GM18867 (cell line): Measurements from ENCODE around the gene PCDHA10.
"Not testable (repeated sequence)": the region's sequence is repeated elsewhere in the genome, so short reads cannot be mapped to it uniquely, and the experiment has no call there.

Experiments
- ATAC-seq: cut with Tn5 transposase; IDR thresholded peaks from one replicate; pipeline ENCODE4 v1.9.1; 2021; ENCODE audit warnings: mild to moderate bottlenecking, moderate library complexity; ENCODE audit not compliant: unreplicated experiment

Gene PCDHA10

DNA sequence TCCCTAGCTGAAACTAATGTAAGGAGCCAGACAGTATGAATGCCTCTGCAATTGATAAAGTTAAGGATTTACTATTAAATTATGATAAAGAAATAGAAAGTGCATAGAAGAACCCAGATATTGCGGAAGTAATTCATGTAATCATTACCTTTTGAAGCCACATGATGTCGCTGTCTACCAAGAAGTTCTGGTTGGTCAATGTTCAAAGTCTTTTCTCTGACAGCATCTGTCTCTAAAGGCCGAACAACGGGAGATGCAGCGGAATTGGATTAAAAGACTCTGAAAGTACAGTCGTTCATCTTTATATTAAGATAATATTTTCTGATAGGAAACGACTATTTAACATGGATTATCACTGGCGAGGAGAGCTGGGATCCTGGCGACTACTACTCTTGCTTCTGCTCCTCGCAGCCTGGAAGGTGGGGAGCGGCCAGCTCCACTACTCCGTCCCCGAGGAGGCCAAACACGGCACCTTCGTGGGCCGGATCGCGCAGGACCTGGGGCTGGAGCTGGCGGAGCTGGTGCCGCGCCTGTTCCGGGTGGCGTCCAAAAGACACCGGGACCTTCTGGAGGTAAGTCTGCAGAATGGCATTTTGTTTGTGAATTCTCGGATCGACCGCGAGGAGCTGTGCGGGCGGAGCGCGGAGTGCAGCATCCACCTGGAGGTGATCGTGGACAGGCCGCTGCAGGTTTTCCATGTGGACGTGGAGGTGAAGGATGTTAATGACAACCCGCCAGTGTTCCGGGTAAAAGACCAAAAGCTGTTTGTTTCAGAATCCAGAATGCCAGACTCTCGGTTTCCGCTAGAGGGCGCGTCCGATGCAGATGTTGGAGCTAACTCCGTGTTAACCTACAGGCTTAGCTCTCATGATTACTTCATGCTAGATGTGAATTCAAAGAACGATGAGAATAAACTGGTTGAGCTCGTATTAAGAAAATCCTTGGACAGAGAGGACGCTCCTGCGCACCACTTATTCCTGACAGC is 14.4 kb upstream of the PCDHA10 start, which contains the start of gene PCDHA8:
Gene PCDHA8, plus strand, starts transcription at position 210 of the 985 bp plus-strand sequence. Its CDS starts 135 bp downstream, at position 345.
- no peak for ATAC-seq

DNA sequence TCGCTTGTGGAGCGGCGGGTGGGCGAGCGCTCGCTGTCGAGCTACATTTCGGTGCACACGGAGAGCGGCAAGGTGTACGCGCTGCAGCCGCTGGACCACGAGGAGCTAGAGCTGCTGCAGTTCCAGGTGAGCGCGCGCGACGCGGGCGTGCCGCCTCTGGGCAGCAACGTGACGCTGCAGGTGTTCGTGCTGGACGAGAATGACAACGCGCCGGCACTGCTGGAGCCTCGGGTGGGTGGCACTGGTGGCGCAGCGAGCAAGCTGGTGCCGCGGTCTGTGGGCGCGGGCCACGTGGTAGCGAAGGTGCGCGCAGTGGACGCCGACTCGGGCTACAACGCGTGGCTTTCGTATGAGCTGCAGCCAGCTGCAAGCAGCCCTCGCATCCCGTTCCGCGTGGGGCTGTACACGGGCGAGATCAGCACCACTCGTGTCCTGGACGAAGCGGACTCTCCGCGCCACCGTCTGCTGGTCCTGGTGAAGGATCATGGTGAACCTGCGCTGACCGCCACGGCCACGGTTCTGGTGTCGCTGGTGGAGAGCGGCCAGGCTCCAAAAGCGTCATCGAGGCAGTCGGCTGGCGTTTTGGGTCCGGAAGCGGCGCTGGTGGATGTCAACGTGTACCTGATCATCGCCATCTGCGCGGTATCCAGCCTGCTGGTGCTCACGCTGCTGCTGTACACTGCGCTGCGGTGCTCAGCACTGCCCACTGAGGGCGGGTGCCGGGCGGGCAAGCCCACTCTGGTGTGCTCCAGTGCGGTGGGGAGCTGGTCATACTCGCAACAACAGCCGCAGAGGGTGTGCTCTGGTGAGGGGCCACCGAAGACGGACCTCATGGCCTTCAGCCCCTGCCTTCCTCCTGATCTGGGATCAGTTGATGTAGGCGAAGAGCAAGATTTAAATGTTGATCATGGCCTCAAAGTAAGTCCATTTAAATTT is 12.6 kb upstream of the PCDHA10 start:
- ATAC-seq, result no peak

DNA sequence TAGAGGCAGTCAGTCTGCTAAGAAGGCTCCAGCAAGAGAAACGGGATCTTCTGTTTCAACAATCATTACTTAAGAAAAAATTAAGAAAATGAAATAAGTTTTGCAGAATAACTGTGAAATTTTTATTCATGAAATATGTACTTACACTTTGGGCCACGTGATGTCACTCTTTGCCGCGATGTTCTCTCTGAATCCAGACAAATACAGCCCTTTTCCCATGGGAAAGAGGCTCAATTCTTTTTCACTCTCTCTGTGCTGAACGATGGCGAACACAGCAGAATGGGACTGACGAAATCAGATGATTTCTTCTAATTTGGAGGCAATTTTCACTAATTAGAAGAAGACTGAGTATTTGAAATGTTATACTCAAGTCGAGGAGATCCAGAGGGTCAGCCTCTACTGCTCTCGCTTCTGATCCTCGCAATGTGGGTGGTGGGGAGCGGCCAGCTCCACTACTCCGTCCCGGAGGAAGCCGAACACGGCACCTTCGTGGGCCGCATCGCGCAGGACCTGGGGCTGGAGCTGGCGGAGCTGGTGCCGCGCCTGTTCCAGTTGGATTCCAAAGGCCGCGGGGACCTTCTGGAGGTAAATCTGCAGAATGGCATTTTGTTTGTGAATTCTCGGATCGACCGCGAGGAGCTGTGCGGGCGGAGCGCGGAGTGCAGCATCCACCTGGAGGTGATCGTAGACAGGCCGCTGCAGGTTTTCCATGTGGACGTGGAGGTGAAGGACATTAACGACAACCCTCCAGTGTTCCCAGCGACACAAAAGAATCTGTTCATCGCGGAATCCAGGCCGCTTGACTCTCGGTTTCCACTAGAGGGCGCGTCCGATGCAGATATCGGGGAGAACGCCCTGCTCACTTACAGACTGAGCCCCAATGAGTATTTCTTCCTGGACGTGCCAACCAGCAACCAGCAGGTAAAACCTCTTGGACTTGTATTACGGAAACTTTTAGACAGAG is 7.3 kb upstream of the PCDHA10 start, which contains the start of gene PCDHA9:
Gene PCDHA9, plus strand, starts transcription at position 244 of the 964 bp plus-strand sequence. Its CDS starts 114 bp downstream, at position 358.
- not testable (repeated sequence) for ATAC-seq

DNA sequence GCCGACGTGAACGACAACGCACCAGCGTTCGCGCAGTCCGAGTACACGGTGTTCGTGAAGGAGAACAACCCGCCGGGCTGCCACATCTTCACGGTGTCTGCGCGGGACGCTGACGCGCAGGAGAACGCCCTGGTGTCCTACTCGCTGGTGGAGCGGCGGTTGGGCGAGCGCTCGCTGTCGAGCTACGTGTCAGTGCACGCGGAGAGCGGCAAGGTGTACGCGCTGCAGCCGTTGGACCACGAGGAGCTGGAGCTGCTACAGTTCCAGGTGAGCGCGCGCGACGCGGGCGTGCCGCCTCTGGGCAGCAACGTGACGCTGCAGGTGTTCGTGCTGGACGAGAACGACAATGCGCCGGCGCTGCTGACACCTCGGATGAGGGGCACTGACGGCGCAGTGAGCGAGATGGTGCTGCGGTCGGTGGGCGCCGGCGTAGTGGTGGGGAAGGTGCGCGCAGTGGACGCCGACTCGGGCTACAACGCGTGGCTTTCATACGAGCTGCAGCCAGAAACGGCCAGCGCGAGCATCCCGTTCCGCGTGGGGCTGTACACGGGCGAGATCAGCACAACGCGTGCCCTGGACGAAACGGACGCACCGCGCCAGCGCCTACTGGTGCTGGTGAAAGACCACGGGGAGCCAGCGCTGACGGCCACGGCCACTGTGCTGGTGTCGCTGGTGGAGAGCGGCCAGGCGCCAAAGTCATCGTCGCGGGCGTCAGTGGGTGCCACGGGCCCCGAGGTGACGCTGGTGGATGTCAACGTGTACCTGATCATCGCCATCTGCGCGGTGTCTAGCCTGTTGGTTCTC is 5.7 kb upstream of the PCDHA10 start:
- not testable (repeated sequence) for ATAC-seq

DNA sequence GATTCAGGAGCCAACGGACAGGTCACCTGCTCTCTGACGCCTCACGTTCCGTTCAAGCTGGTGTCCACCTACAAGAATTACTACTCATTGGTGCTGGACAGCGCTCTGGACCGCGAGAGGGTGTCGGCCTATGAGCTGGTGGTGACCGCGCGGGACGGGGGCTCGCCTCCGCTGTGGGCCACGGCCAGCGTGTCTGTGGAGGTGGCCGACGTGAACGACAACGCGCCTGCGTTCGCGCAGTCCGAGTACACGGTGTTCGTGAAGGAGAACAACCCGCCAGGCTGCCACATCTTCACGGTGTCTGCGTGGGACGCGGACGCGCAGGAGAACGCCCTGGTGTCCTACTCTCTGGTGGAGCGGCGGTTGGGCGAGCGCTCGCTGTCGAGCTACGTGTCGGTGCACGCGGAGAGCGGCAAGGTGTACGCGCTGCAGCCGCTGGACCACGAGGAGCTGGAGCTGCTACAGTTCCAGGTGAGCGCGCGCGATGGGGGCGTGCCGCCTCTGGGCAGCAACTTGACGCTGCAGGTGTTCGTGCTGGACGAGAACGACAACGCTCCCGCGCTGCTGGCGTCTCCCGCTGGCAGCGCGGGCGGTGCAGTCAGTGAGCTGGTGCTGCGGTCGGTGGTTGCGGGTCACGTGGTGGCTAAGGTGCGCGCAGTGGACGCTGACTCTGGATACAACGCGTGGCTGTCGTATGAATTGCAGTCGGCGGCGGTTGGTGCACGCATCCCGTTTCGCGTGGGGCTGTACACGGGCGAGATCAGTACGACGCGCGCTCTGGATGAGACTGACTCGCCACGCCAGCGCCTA is 1.7 kb downstream of the PCDHA10 start:
- no peak for ATAC-seq

DNA sequence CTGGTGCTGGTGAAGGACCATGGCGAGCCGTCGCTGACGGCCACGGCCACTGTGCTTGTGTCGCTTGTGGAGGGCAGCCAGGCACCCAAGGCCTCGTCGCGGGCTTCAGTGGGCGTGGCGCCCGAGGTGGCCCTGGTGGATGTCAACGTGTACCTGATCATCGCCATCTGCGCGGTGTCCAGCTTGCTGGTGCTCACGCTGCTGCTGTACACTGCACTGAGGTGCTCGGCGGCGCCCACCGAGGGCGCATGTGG is 2.2 kb downstream of the PCDHA10 start:
- ATAC-seq, result no peak

DNA sequence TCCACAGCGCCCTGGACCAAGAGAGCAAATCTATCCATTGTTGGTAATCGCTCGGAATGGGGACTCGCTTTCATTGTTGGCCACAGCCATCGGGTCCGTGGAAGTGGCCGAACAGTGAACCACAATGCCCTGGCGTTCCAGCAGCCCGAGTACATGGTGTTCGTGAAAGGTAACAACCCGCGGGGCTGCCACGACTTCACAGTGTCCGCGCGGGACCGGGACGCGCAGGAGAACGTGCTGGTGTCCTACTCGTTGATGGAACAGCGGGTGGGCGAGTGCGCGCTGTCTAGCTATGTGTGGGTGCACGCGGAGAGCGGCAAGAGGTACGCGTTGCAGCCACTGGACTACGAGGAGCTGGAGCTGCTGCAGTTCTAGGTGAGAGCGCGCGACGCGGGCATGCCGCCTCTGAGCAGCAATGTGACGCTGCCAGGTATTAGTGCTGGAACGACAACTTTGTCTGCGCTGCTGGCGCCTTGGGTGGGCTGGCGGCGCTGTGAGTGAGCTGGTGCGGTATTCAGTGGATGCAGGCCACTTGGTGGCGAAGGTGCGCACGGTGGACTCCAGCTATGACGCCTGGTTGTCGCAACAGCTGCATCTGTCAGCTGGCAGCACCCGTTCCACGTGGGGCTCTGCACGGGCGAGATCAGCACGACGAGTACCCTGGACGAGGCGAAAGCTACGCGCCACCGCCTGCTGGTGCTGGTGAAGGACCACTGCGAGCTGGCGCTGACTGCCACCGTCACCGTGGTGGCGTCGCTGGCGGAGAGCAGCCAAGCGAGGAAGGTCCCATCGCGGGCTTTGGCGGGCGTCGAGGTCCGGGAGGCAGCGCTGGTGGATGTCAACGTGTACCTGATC is 7.0 kb downstream of the PCDHA10 start:
- ATAC-seq, result no peak

DNA sequence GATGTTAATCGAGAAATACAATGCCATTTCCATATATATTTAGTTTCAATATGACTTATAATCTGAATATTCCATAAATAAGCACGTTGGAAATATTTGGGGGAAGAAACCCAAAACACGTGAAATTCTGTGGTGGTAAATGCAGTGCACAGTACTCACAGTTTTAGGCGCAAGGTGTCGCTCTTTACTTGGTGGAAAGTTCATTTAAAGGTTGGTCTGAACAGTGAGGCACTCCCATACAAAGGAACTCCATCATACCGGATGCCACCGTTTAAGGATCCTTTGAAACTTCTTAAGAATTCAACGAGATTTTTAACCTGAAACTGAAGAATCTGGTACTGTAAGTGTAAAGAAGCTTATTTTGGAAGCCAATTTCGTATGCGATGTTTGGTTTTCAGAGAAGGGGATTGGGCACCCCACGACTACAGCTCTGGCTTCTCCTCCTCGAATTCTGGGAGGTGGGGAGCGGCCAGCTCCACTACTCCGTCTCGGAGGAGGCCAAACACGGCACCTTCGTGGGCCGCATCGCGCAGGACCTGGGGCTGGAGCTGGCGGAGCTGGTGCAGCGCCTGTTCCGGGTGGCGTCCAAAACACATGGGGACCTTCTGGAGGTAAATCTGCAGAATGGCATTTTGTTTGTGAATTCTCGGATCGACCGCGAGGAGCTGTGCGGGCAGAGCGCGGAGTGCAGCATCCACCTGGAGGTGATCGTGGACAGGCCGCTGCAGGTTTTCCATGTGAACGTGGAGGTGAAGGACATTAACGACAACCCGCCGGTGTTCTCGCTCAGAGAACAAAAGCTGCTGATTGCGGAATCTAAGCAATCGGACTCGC is 13.2 kb downstream of the PCDHA10 start, which contains the start of gene PCDHA11:
Gene PCDHA11, plus strand, starts transcription at position 237 of the 834 bp plus-strand sequence. Its CDS starts 147 bp downstream, at position 384.
- no peak for ATAC-seq

DNA sequence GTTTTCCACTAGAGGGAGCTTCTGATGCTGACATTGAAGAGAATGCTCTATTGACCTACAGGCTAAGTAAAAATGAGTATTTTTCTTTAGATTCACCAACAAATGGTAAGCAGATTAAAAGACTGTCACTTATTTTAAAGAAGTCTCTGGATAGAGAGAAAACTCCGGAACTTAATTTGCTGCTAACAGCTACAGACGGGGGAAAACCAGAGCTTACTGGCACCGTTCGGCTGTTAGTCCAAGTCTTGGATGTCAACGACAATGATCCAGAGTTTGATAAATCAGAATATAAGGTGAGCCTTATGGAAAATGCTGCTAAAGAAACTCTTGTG is 13.8 kb downstream of the PCDHA10 start:
- no peak for ATAC-seq

DNA sequence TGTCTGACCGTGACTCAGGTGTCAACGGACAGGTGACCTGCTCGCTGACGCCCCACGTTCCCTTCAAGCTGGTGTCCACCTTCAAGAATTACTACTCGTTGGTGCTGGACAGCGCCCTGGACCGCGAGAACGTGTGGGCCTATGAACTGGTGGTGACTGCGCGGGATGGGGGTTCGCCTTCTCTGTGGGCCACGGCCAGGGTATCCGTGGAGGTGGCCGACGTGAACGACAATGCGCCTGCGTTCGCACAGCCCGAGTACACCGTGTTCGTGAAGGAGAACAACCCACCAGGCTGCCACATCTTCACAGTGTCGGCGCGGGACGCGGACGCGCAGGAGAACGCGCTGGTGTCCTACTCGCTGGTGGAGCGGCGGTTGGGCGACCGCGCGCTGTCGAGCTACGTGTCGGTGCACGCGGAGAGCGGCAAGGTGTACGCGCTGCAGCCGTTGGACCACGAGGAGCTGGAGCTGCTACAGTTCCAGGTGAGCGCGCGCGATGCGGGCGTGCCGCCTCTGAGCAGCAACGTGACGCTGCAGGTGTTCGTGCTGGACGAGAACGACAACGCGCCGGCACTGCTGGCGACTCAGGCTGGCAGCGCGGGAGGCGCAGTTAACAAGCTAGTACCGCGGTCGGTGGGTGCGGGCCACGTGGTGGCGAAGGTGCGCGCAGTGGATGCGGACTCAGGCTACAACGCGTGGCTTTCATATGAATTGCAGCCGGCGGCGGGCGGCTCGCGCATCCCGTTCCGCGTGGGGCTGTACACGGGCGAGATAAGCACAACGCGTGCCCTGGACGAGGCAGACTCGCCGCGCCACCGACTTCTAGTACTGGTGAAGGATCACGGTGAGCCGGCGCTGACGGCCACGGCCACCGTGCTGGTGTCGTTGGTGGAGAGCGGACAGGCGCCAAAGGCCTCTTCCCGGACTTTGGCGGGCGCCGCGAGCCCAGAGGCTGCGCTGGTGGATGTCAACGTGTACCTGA is 14.8 kb downstream of the PCDHA10 start:
- no peak for ATAC-seq

DNA sequence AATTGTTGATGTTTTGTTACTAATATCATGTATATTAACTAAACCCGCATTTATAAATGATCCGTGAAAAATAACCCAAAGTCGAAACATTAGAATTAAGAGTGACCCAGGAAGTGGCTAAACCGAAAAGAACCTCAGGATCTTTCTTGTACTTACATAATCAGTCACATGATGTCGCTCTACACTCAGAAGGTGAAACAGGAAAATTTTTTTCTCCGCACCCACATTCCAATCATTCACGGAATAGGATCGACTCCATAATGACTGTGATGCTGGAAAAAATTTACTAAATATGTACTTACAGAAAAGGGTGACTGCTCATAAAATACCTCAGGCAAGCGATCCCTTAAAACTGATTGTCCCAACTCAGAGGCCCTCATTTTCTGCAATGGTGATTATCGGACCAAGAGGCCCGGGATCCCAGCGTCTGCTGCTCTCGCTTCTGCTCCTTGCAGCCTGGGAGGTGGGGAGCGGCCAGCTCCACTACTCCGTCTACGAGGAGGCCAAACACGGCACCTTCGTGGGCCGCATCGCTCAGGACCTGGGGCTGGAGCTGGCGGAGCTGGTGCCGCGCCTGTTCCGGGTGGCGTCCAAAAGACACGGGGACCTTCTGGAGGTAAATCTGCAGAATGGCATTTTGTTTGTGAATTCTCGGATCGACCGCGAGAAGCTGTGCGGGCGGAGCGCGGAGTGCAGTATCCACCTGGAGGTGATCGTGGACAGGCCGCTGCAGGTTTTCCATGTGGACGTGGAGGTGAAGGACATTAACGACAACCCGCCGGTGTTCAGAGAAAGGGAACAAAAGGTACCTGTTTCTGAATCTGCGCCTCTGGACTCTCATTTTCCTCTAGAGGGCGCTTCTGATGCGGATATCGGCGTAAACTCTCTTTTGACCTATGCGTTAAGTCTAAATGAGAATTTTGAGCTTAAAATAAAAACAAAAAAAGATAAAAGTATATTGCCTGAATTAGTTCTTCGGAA is 19.7 kb downstream of the PCDHA10 start, which contains the start of gene PCDHA12:
Gene PCDHA12, plus strand, starts transcription at position 224 of the 981 bp plus-strand sequence. Its CDS starts 165 bp downstream, at position 389.
- ATAC-seq, result no peak

DNA sequence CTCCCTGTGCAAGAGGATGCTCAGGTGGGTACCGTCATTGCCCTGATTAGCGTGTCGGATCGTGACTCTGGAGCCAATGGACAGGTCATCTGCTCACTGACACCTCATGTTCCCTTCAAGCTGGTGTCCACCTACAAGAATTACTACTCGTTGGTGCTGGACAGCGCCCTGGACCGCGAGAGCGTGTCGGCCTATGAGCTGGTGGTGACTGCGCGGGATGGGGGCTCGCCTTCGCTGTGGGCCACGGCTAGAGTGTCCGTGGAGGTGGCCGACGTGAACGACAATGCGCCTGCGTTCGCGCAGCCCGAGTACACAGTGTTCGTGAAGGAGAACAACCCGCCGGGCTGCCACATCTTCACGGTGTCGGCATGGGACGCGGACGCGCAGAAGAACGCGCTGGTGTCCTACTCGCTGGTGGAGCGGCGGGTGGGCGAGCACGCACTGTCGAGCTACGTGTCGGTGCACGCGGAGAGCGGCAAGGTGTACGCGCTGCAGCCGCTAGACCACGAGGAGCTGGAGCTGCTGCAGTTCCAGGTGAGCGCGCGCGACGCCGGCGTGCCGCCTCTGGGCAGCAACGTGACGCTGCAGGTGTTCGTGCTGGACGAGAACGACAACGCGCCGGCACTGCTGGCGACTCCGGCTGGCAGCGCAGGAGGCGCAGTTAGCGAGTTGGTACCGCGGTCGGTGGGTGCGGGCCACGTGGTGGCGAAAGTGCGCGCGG is 21.0 kb downstream of the PCDHA10 start:
- ATAC-seq, result not testable (repeated sequence)

DNA sequence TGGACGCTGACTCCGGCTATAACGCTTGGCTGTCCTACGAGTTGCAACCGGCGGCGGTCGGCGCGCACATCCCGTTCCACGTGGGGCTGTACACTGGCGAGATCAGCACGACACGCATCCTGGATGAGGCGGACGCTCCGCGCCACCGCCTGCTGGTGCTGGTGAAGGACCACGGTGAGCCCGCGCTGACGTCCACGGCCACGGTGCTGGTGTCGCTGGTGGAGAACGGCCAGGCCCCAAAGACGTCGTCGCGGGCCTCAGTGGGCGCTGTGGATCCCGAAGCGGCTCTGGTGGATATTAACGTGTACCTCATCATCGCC is 21.5 kb downstream of the PCDHA10 start:
- no peak for ATAC-seq
